KOPT-K1 (cell line): ENCODE results near the gene CDCA5.

ENCODE experiments used
- H3K27ac ChIP-seq: fragments of 200-600 bp; sonication (generic); 2 replicates; pipeline ENCODE4 v1.5.1; 2016; ENCODE audit warnings: antibody characterized with exemption, mild to moderate bottlenecking, low read depth, low read length; ENCODE audit not compliant: poor library complexity, severe bottlenecking
- H3K36me3 ChIP-seq: fragments of 200-600 bp; sonication (generic); 2 replicates; pipeline ENCODE4 v1.5.1; 2017; ENCODE audit warnings: antibody characterized with exemption, mild to moderate bottlenecking, low read length, moderate library complexity; ENCODE audit not compliant: insufficient read depth
- H3K9me3 ChIP-seq: fragments of 200-600 bp; sonication (generic); 2 replicates; pipeline ENCODE4 v1.5.1; 2017; ENCODE audit warnings: antibody characterized with exemption, low read length, mild to moderate bottlenecking; ENCODE audit not compliant: insufficient read depth, poor library complexity, severe bottlenecking

CDCA5 gene, protein sequence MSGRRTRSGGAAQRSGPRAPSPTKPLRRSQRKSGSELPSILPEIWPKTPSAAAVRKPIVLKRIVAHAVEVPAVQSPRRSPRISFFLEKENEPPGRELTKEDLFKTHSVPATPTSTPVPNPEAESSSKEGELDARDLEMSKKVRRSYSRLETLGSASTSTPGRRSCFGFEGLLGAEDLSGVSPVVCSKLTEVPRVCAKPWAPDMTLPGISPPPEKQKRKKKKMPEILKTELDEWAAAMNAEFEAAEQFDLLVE

DNA sequence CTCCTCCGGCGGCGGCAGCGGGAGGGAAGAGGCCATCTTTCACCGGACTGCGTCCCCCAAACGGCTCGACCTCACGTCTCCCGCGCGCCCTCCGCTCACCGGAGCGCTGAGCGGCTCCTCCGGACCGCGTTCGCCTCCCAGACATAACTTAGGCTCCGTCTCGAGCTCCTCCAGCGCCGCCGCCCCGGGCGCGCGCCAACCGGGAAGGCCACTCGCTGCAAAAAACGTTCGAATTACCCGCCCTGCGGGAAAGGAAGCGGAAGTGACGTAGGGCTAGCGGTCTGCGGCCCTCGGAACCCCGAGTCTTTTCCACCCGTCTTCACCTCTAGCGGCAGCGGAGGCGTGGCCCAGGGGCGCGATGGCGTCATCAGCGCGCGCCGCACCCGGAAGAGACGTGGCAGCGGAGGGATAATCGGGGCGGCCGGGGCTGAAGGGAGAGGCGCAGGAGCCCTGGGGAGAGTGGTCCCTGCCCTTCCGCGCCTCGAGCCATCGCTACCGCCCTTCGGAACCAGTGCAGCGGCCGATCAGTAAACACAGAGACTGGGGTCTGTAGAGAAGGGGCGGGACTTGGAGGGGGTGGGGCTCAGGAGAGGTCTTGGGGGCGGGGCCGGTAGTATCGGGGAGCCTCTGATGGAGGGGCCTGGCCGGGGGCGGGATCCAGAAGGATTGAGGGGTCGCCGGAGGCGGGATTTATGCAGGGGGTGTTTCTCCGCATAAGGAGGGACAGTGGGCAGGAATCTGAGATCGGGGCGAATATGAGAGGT, at the start of gene CDCA5, which contains the start of gene ZFPL1:
TSS of gene CDCA5 (minus strand) at position 207 of the 764 bp plus-strand sequence. CDS start at position 145, 62 bp downstream.
TSS of gene ZFPL1 (plus strand) at position 389 of the 764 bp plus-strand sequence. CDS start 477 bp downstream, outside the sequence.
- Histone ChIP-seq H3K27ac (peak within 1 kb of the TSS; percentile 97), H3K36me3 (peaks cover 80% of the 10 kb centered on the region)

DNA sequence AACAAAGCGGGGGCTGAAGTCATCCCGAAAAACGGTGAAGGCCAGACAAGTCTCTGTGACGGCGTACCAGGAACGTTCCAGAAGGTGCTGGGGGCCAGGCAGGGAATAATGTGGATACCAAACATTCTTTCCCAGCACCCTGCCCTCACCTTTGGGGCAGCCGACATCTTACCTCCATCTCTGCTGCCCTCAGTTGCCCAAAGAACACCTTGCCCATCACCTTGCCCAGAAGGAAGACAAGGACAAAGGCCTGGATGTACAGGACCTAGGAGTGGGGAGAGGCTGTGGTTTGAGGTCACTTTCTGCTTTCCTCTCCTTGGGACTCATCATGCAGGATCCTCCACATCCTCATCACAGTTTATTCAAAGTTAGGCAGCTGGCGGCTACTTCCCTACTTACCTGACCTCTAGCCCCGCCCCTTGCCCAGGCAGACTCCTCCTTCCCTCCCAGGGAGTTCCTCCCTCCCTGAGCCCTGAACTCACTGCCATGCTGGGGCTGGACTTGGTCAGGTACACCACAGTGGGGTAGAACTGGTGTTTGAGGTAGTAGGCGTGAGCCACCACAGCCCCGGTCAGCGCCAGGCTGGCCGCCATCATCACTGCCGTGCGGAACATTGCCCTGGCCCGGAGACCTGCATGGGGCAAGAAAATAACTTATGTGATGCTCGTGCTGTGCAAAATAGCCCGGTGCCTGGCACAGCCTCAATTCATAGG, 49.3 kb upstream of the CDCA5 start:
- peak overlapping the region; percentile 92 for H3K27ac ChIP-seq
- H3K9me3 ChIP-seq, result no peaks in the 10 kb centered on the region
- peaks cover 49% of the 10 kb centered on the region for H3K36me3 ChIP-seq

More for the DNA sequence above, at the start of gene CDCA5, which contains the start of gene ZFPL1:
- H3K9me3 ChIP-seq, result no peaks in the 10 kb centered on the region

DNA sequence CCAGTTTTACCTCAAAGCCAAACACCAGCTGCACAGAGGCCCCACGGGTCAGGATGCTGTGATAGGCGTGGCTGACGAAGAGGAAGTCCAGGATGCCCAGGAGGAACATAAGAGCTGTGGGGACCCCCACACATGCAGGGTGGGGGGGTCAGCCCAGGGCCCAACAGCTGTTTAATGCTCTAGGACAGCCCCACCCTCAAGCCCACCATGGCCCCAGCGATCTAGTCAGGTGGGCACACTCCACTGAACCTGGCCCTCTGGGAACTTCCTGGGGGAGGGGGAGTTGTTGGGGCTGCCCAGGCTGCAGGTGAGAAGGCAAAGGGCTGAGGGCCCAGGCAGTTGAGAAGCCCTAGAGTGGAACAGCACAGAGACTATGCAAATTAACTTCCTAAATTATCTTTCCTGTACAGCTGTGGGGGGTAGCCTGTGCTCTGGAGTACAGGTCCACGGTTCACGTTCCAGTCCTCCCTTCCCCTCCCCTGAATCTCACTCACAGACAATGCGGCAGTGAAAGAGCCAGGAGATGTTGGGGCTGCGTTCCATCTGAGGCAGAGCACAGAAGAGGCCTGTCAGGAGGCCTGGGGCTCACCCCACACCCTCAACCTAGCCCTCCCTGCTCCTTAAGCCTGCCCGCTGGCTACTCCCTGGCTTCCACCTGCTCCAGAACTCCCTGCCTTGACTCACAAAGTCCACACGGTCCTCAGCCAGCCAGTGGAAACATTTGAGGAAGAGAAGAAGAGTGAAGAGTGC, 48.6 kb upstream of the CDCA5 start:
- peaks cover 57% of the 10 kb centered on the region for H3K36me3 ChIP-seq
- no peaks in the 10 kb centered on the region for H3K9me3 ChIP-seq
- no peak overlapping the region for H3K27ac ChIP-seq

DNA sequence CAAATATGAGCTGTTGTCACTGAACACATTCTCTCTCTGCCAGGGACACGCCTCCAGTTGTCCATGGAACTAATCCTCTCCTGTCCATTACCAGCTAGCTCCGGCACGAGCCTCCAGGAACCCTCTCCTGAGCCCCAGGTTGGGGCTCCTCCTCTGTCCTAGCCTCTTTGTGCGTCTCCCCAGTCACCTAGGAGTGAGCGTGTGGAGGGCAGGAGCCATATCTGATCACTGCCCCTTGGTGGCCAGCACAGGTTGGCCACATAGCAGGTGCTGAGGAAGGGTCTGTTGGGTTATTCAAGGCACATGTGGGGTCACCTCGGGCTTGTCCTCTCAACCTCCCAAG, 48.0 kb upstream of the CDCA5 start:
- H3K36me3 ChIP-seq, result peaks cover 62% of the 10 kb centered on the region
- H3K27ac ChIP-seq, result no peak overlapping the region
- no peaks in the 10 kb centered on the region for H3K9me3 ChIP-seq

DNA sequence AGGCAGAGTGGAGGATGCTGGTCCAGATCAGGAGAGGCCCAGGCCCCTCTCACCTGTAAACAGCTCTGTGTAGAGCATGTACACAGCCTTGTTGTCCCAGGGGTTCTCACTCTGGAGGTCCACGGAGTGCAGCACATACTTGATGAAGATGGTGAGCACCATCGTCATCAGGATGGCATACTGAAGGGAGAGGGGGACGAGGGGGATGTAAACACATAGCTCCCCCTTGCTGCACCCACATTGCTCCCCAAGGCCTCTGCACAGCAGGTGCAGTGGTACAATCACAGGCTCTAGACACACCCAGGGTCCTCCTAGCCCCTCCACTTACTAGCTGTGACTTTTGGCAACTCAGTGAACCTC, 47.6 kb upstream of the CDCA5 start:
- peaks cover 67% of the 10 kb centered on the region for H3K36me3 ChIP-seq
- no peaks in the 10 kb centered on the region for H3K9me3 ChIP-seq
- no peak overlapping the region for H3K27ac ChIP-seq

DNA sequence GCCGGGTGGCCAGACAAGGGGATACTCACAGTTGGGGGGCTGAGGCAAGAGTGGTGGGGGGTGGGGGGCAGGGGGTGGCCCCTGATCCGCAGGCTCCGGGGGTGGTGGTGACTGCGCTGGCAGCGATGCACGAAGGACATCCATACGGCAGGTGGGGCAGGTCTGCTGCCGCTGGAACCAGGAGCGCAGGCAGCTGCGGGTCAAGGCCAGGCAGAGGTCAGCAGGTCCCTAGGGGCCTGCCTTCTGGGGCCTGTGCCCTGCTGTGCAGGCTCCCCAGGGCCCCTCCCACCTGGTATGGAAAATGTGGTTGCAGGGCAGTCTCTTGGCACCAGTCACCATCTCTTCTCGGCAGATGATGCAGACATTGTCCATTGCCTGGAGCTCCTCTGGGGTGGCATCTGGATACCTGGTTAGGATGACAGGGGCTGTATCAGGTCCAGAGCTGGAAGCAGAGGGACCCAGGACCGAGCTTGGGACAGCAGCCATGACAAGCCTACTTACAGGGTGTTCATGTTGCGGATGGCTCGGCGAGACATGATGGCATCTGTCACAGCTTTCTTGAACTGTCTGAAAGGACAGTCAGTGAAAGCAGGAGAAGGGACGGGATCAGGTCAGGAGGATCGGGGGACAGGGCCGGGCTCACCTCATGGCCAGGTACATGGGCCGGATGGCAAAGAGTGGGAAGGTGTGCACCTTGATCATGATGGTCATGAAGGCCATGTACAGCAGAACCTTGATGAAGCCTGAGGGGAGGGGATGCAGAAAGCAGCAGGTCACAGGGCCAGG, 47.0 kb upstream of the CDCA5 start:
- Histone ChIP-seq H3K9me3 (no peaks in the 10 kb centered on the region), H3K27ac (no peak overlapping the region), H3K36me3 (peaks cover 73% of the 10 kb centered on the region)

DNA sequence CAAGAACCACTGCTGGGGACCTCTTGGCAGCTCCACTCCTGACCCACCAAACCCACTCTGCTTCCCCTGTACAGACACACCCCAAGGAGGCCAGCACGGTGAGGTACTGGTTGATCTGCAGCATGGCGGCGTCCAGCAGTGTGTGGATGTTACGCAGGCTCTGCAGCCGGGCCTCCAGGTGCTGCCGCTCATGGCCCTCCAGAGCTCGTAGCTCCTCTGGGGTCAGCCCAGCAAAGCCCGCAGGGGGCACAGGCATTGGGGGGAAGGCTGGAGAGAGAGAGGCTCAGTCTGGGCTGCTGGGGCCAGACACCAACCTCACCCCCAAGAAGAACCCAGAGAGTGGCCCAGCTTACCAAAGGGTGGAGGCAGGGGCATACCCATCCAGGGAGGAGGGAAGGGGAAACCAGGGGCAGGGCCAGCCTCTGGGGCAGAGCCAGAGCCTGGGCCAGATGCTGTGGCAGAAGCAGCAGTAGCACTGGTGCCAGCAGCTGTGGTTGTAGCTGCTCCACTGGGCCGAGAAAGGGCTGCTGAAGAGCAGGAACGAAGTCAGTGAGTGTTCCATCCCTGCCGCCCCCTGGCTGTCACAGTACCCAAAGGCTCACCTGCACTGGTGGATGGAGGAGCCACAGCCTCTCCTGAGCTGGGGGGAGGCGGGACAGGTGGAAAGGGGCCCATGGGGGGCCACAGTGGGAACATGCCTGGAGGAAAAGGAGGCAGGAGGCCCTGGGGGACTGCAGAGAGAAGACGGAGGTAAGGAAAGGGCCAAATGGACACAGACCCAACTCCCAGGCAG, 46.0 kb upstream of the CDCA5 start:
- Histone ChIP-seq H3K36me3 (peaks cover 82% of the 10 kb centered on the region), H3K27ac (no peak overlapping the region)

DNA sequence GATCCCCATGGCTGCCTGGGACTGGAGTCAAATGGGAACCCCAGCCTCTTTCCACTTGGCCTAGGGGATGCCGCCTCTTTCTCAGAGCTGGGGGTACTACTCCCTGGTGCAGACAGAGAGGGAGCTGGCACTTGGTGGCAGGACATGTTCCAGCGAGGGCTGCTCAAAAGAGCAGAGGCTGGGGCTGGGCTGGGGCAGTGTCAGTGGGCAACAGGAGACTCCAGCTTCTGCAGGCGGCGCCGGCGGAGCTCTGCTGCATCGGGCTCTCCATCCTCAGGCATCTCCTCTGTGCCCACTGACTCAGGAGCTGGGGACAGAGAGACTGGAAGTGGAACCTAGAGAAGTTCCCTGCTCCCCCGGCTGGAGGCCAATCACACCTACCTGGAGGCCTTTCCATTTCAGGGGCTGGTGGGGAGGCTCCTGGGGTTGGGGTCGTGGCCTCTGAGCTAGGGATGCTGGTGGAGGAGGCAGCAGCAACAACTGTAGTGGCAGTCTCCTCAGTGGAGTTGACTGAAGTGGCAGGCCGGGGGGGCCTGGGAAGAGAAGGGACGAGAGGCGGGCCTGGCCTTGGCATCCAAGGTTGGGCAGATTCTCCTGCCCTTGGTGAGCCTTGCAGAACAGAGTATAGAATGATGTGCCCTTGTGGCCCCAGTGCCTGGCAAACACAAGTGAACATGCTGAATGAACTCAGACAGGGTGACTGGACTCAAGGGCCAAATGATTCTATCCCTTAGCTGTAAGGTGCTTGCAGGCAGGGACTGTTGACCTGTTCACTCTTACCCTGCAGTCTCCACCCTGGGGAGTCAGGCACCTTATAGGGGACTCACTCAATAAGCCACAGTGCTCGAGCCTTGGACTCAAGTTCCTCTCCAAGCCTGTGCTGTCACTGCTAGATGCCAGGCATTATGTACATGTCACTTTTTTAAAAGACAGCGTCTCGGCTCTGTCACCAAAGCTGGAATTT, 44.6 kb upstream of the CDCA5 start:
- Histone ChIP-seq H3K27ac (no peak overlapping the region), H3K9me3 (no peaks in the 10 kb centered on the region), H3K36me3 (peaks cover 93% of the 10 kb centered on the region)

More for the DNA sequence above, 46.0 kb upstream of the CDCA5 start:
- no peaks in the 10 kb centered on the region for H3K9me3 ChIP-seq

DNA sequence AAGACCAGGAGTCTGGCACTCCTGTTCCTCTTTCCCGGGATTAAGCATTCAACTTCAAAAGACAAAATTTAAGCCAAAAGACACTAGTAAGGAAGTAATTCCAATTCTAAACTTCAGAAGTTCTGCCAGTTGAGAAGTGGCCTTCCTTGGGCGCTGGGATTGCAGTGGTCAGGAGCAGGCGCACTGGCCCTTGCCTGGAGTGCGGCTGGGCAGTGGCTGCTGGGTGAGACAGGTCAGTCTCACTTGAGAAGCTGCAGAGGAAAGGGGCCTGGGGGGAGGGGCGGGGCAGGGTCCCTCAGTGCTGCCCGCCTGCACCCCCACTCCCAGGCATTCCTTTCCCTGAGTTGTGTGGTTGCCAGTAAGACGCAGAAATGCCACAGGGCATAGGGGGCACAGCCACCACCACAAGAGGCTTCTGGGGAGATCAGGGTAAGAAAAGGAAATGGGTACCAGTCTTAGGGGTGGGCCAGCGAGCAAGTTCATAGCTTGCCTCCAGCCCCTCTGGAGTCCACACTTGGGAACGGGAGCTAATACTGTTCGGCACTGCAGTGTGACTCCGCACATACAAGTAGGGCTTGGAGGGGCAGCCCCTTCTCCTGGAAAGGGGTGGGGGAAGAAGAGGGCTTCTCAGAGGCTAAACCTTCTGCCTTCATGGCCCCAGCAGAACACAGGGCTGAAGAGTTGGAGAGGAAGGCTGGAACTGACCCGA, 43.8 kb upstream of the CDCA5 start:
- Histone ChIP-seq H3K27ac (no peak overlapping the region), H3K36me3 (peaks cover 88% of the 10 kb centered on the region), H3K9me3 (no peaks in the 10 kb centered on the region)

DNA sequence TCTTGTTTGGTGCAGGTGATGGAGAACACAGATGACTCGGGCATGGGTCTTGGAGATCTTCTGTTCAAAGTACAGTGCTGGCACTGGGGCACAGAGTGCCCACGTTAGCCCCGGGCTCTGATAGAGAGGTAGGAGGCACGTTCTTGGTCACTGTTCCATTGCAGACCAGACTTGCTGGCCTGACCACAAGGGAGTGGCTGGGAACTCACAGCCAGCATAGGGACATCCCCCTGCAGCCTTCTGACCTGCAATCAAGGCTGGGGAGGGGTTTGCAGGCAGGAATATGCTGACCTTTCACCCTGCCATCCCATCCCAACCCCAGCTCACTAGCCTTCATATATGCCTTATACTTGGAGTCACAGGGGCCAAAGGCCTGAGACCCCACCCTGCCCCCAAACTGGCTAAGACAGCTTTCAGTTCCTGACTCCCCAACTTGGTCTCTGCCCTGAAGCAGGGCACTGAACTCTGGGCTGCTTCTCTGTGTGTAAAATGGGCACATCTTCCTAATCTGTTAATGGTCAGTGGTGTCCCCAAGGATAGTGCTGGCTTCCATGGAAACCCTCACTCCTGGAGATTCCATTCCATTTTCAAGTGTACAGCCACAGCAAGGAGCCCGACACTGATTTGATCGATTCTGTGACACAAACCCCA, 42.9 kb upstream of the CDCA5 start:
- Histone ChIP-seq H3K9me3 (no peaks in the 10 kb centered on the region), H3K36me3 (peaks cover 80% of the 10 kb centered on the region), H3K27ac (no peak overlapping the region)

DNA sequence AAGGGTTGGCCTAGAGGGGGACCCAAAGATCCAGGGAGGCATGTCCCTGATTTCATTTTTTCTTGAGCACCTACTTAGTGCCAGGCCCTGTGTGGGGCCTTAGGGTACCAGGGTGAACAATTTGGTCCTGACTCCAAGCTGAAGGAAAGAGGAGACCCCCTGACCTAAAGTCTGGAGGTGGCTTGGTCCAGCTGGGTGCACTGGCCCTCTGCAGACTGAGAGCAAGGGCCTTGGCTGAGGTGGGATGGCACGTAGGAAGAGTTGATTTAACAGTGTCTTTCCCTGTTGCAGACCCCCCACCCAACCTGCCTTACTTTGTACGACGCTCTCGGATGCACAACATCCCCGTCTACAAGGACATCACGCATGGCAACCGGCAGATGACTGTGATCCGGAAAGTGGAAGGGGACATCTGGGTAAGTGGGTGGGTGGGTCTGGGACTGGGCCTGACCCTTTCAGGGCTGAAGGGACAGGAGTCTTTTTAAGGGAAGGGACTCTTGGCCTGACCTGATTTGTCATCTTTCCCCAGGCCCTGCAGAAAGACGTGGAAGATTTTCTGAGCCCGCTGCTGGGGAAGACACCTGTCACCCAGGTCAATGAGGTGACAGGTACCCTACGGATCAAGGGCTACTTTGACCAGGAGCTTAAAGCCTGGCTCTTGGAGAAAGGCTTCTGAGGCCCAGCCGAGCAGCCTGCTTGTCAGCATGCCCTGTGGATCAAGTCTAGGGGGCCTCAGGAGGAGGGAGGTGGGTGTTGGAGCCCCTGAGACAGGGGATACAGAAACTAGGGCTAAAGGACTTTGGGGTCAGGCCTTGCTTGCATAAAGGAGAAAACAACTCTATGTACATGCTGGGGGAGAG, 41.6 kb upstream of the CDCA5 start:
- Histone ChIP-seq H3K27ac (no peak overlapping the region), H3K9me3 (no peaks in the 10 kb centered on the region), H3K36me3 (peaks cover 77% of the 10 kb centered on the region)
